Endodermal cell (in vitro differentiated cells): Measurements from ENCODE around the gene PURA. TPM values are rescaled to one million over a fixed set of nuclear protein-coding genes. Genes with fewer than 3 reads are reported as not detected.

ENCODE experiments used
- DNase-seq: peaks from one replicate; pipeline ENCODE4 v3.0.0-alpha.2; 2017
- H3K27ac ChIP-seq: 2 replicates; pipeline ENCODE4 v1.5.1; 2013; ENCODE audit warnings: mild to moderate bottlenecking, low read depth, low read length, moderate library complexity
- H3K27me3 ChIP-seq: 2 replicates; pipeline ENCODE4 v1.6.1; 2013; ENCODE audit warnings: mild to moderate bottlenecking, low read length, moderate library complexity; ENCODE audit not compliant: insufficient read depth, control insufficient read depth, poor library complexity, severe bottlenecking
- H3K36me3 ChIP-seq: 2 replicates; pipeline ENCODE4 v1.7.0; 2013; ENCODE audit warnings: mild to moderate bottlenecking, low read length, moderate library complexity; ENCODE audit not compliant: control insufficient read depth, insufficient read depth
- H3K4me1 ChIP-seq: one replicate; pipeline ENCODE4 v1.7.0; 2013; ENCODE audit warnings: low read length; ENCODE audit not compliant: control insufficient read depth, insufficient read depth
- H3K4me3 ChIP-seq: 2 replicates; pipeline ENCODE4 v1.5.1; 2013; ENCODE audit warnings: mild to moderate bottlenecking, low read length, moderate library complexity
- H3K9ac ChIP-seq: 2 replicates; pipeline ENCODE4 v1.6.1; 2013; ENCODE audit warnings: mild to moderate bottlenecking, low read length, moderate library complexity; ENCODE audit not compliant: poor library complexity, severe bottlenecking; ENCODE audit errors: extremely low read depth
- H3K9me3 ChIP-seq: 2 replicates; pipeline ENCODE4 v1.6.1; 2013; ENCODE audit warnings: mild to moderate bottlenecking, low read length, moderate library complexity; ENCODE audit not compliant: control insufficient read depth
- H3K27ac Mint-ChIP-seq: 2 replicates; pipeline ENCODE4 v1.8.0; 2020; ENCODE audit warnings: mixed read lengths
- H3K27me3 Mint-ChIP-seq: 2 replicates; pipeline ENCODE4 v1.8.0; 2021; ENCODE audit warnings: mild to moderate bottlenecking, mixed read lengths; ENCODE audit not compliant: insufficient read depth
- H3K36me3 Mint-ChIP-seq: 2 replicates; pipeline ENCODE4 v1.8.0; 2020; ENCODE audit warnings: low read depth, mixed read lengths
- H3K4me1 Mint-ChIP-seq: 2 replicates; pipeline ENCODE4 v1.8.0; 2020; ENCODE audit warnings: mixed read lengths
- H3K4me3 Mint-ChIP-seq: 2 replicates; pipeline ENCODE4 v1.8.0; 2020; ENCODE audit warnings: mild to moderate bottlenecking, moderate library complexity, mixed read lengths
- H3K9me3 Mint-ChIP-seq: 2 replicates; pipeline ENCODE4 v1.8.0; 2020; ENCODE audit warnings: mild to moderate bottlenecking, mixed read lengths
- CTCF ChIP-seq: fragments of 200-600 bp; sonication (generic); conservative IDR thresholded peaks from 2 replicates; pipeline ENCODE4 v1.5.0; 2021; ENCODE audit warnings: antibody characterized with exemption, mild to moderate bottlenecking
- WGBS, 2 experiments: methylation state at CpG; one replicate each; pipeline versions ENCODE4 v1.1.5 to v1.1.7; 2013; ENCODE audit warnings: missing lambda C conversion rate in 2 of 2, mixed read lengths in 1 of 2; ENCODE audit not compliant: insufficient coverage in 1 of 2, insufficient read length in 1 of 2; 5-methylcytosine and 5-hydroxymethylcytosine counted together
- total RNA-seq, 2 donors: library from RNA; stranded (reverse); fragmentation: NEBNext Ultra II Directional in 1 of 2; extraction: Animal tissue kit (Norgen Biotek cat#: 25700) in 1 of 2; gene quantifications; 2 replicates in 1 of 2; 3 replicates in 1 of 2; pipeline ENCODE4 v1.2.1, GENCODE V29; 2021

PURA gene
- total RNA-seq, 2 donors from 2014 or later: 6.8 to 7.7 TPM

GRCh38 chr5:140094889-140095288, 19.0 kb upstream of the PURA start:
- Histone ChIP-seq H3K27ac (no peak overlapping the region), H3K4me1 (no peaks in the 10 kb centered on the region), H3K4me3 (no peak overlapping the region), H3K9me3 (peaks cover 9% of the 10 kb centered on the region), H3K27me3 (peaks cover 42% of the 10 kb centered on the region), H3K36me3 (no peaks in the 10 kb centered on the region), H3K9ac (no peak overlapping the region)
- Mint-ChIP-seq H3K9me3 (no peaks in the 10 kb centered on the region), H3K36me3 (no peaks in the 10 kb centered on the region), H3K27me3 (peaks cover 44% of the 10 kb centered on the region), H3K27ac (no peak overlapping the region), H3K4me3 (no peak overlapping the region), H3K4me1 (no peaks in the 10 kb centered on the region)
- DNase-seq: no peak
- TF ChIP-seq CTCF: no peak

DNA sequence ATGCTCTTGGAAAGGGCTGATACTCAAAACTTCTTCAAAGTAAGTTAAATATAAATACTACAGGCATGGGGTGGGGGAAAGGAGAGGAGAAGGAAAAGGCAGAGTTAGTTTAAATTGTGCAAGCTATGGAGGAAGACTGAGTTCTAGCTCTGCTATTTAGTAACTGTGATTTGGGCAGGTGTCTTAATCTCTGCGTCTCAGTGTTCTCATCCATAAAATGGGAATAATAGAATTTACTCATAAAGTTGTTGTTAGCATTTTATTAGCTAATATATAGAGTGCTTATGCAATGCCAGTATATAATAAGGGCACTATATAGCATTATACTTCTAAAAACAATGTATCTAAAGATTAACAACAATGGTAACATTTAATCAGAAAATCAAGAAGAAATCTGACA, 12.7 kb upstream of the PURA start:
- Histone ChIP-seq H3K9me3 (no peaks in the 10 kb centered on the region), H3K27me3 (peaks cover 67% of the 10 kb centered on the region), H3K4me1 (no peaks in the 10 kb centered on the region), H3K9ac (no peak overlapping the region), H3K4me3 (no peak overlapping the region), H3K36me3 (no peaks in the 10 kb centered on the region), H3K27ac (no peak overlapping the region)
- no peak for DNase-seq
- Mint-ChIP-seq H3K36me3 (no peaks in the 10 kb centered on the region), H3K4me1 (peaks cover 4% of the 10 kb centered on the region), H3K27ac (no peak overlapping the region), H3K9me3 (no peaks in the 10 kb centered on the region), H3K4me3 (no peak overlapping the region), H3K27me3 (peaks cover 61% of the 10 kb centered on the region)
- WGBS, 2 experiments: 100% methylated on average over 1 of the region's 1 CpG; no CpG with 5 or more reads in 1 of the 2 experiments
- no peak for TF ChIP-seq CTCF

GRCh38 chr5:140103154-140103553, 10.8 kb upstream of the PURA start:
- H3K27me3 Mint-ChIP-seq: peaks cover 62% of the 10 kb centered on the region
- Histone ChIP-seq H3K9ac (no peak overlapping the region), H3K9me3 (no peaks in the 10 kb centered on the region), H3K27me3 (peaks cover 70% of the 10 kb centered on the region), H3K36me3 (no peaks in the 10 kb centered on the region), H3K4me1 (peaks cover 5% of the 10 kb centered on the region), H3K27ac (no peak overlapping the region), H3K4me3 (no peak overlapping the region)
- DNase-seq: no peak
- no peaks in the 10 kb centered on the region for H3K9me3 Mint-ChIP-seq
- no peak for TF ChIP-seq CTCF
- 44 to 76% methylated on average over 1 of the region's 1 CpG for WGBS, 2 experiments
- H3K27ac Mint-ChIP-seq: no peak overlapping the region
- peaks cover 15% of the 10 kb centered on the region for H3K4me1 Mint-ChIP-seq
- H3K4me3 Mint-ChIP-seq: no peak overlapping the region
- no peaks in the 10 kb centered on the region for H3K36me3 Mint-ChIP-seq
